Skeletal muscle satellite cell (primary cell): ENCODE measurements around the gene MTG2.

Experiments used
- H3K27me3 ChIP-seq: 2 replicates; pipeline ENCODE4 v1.7.0; 2013; ENCODE audit warnings: low read length; ENCODE audit not compliant: control insufficient read depth, insufficient read depth
- H3K36me3 ChIP-seq: 2 replicates; pipeline ENCODE4 v1.7.0; 2013; ENCODE audit warnings: mild to moderate bottlenecking, control low read depth, low read length; ENCODE audit not compliant: insufficient read depth
- H3K4me1 ChIP-seq: 2 replicates; pipeline ENCODE4 v1.7.0; 2013; ENCODE audit warnings: low read length; ENCODE audit not compliant: control insufficient read depth, insufficient read depth
- H3K4me2 ChIP-seq: 2 replicates; pipeline ENCODE4 v1.7.0; 2013; ENCODE audit warnings: mild to moderate bottlenecking, low read length
- H3K4me3 ChIP-seq: 2 replicates; pipeline ENCODE4 v1.7.0; 2013; ENCODE audit warnings: low read length
- H3K9ac ChIP-seq: 2 replicates; pipeline ENCODE4 v1.7.0; 2013; ENCODE audit warnings: mild to moderate bottlenecking, low read depth, low read length, moderate library complexity
- H3K9me3 ChIP-seq: replicated peaks from 2 replicates; pipeline ENCODE4 v1.7.0; 2013; ENCODE audit warnings: mild to moderate bottlenecking, control low read depth, low read length

The MTG2 gene

GRCh38 chr20:62229667-62230066 lies 46.8 kb downstream of the MTG2 start:
- Histone ChIP-seq H3K4me3 (no peak overlapping the region), H3K9ac (no peak overlapping the region), H3K27me3 (peaks cover 69% of the 10 kb centered on the region), H3K9me3 (no peaks in the 10 kb centered on the region), H3K4me2 (no peak overlapping the region), H3K36me3 (no peaks in the 10 kb centered on the region), H3K4me1 (no peaks in the 10 kb centered on the region)

- Histone ChIP-seq H3K27me3 (peaks cover 68% of the 10 kb centered on the region), H3K4me2 (no peak overlapping the region), H3K4me3 (no peak overlapping the region), H3K4me1 (no peaks in the 10 kb centered on the region), H3K9ac (no peak overlapping the region), H3K36me3 (no peaks in the 10 kb centered on the region), H3K9me3 (no peaks in the 10 kb centered on the region)
Observed at GRCh38 chr20:62230276-62230675, 47.4 kb downstream of the MTG2 start.

- no peaks in the 10 kb centered on the region for H3K4me1 ChIP-seq
- no peaks in the 10 kb centered on the region for H3K9me3 ChIP-seq
- no peak overlapping the region for H3K4me3 ChIP-seq
- no peaks in the 10 kb centered on the region for H3K36me3 ChIP-seq
- no peak overlapping the region for H3K9ac ChIP-seq
- peaks cover 68% of the 10 kb centered on the region for H3K27me3 ChIP-seq
- H3K4me2 ChIP-seq: no peak overlapping the region
Observed at GRCh38 chr20:62230696-62231095, 47.9 kb downstream of the MTG2 start.

GRCh38 chr20:62231292-62231691 lies 48.5 kb downstream of the MTG2 start:
- no peaks in the 10 kb centered on the region for H3K9me3 ChIP-seq
- H3K4me3 ChIP-seq: no peak overlapping the region
- peaks cover 66% of the 10 kb centered on the region for H3K27me3 ChIP-seq
- no peaks in the 10 kb centered on the region for H3K36me3 ChIP-seq
- H3K4me1 ChIP-seq: no peaks in the 10 kb centered on the region
- H3K4me2 ChIP-seq: no peak overlapping the region
- no peak overlapping the region for H3K9ac ChIP-seq

GRCh38 chr20:62232194-62232593 lies 49.4 kb downstream of the MTG2 start:
- H3K9me3 ChIP-seq: no peaks in the 10 kb centered on the region
- no peak overlapping the region for H3K4me2 ChIP-seq
- H3K4me1 ChIP-seq: no peaks in the 10 kb centered on the region
- no peaks in the 10 kb centered on the region for H3K36me3 ChIP-seq
- H3K9ac ChIP-seq: no peak overlapping the region
- no peak overlapping the region for H3K4me3 ChIP-seq
- H3K27me3 ChIP-seq: peaks cover 58% of the 10 kb centered on the region

GRCh38 chr20:62232770-62233645 lies 50.2 kb downstream of the MTG2 start:
- no peaks in the 10 kb centered on the region for H3K9me3 ChIP-seq
- no peak overlapping the region for H3K4me3 ChIP-seq
- H3K4me1 ChIP-seq: no peaks in the 10 kb centered on the region
- H3K27me3 ChIP-seq: peaks cover 49% of the 10 kb centered on the region
- no peak overlapping the region for H3K9ac ChIP-seq
- no peak overlapping the region for H3K4me2 ChIP-seq
- no peaks in the 10 kb centered on the region for H3K36me3 ChIP-seq

GRCh38 chr20:62233684-62234083 lies 50.9 kb downstream of the MTG2 start:
- no peak overlapping the region for H3K4me2 ChIP-seq

GRCh38 chr20:62234339-62234738 lies 51.5 kb downstream of the MTG2 start:
- Histone ChIP-seq H3K9ac (no peak overlapping the region), H3K27me3 (peaks cover 46% of the 10 kb centered on the region), H3K4me2 (no peak overlapping the region), H3K36me3 (no peaks in the 10 kb centered on the region), H3K4me3 (no peak overlapping the region), H3K9me3 (no peaks in the 10 kb centered on the region), H3K4me1 (peaks cover 2% of the 10 kb centered on the region)

More at GRCh38 chr20:62233684-62234083, 50.9 kb downstream of the MTG2 start:
- no peak overlapping the region for H3K4me3 ChIP-seq
- no peaks in the 10 kb centered on the region for H3K9me3 ChIP-seq
- no peaks in the 10 kb centered on the region for H3K4me1 ChIP-seq
- peaks cover 46% of the 10 kb centered on the region for H3K27me3 ChIP-seq
- no peak overlapping the region for H3K9ac ChIP-seq
- no peaks in the 10 kb centered on the region for H3K36me3 ChIP-seq

- Histone ChIP-seq H3K4me1 (peaks cover 4% of the 10 kb centered on the region), H3K4me3 (no peak overlapping the region), H3K27me3 (peaks cover 46% of the 10 kb centered on the region), H3K9me3 (no peaks in the 10 kb centered on the region), H3K9ac (no peak overlapping the region), H3K36me3 (no peaks in the 10 kb centered on the region), H3K4me2 (no peak overlapping the region)
Observed at GRCh38 chr20:62235001-62235776, 52.4 kb downstream of the MTG2 start.

GRCh38 chr20:62235777-62236157 lies 52.9 kb downstream of the MTG2 start:
- Histone ChIP-seq H3K4me3 (no peak overlapping the region), H3K4me1 (peaks cover 4% of the 10 kb centered on the region), H3K4me2 (no peak overlapping the region), H3K9ac (no peak overlapping the region), H3K36me3 (no peaks in the 10 kb centered on the region), H3K9me3 (no peaks in the 10 kb centered on the region), H3K27me3 (peaks cover 46% of the 10 kb centered on the region)

- H3K9me3 ChIP-seq: no peaks in the 10 kb centered on the region
- no peak overlapping the region for H3K4me3 ChIP-seq
Observed at GRCh38 chr20:62236200-62236599, 53.4 kb downstream of the MTG2 start.

More at GRCh38 chr20:62236200-62236599, 53.4 kb downstream of the MTG2 start:
- no peak overlapping the region for H3K4me2 ChIP-seq
- H3K9ac ChIP-seq: no peak overlapping the region
- peaks cover 4% of the 10 kb centered on the region for H3K4me1 ChIP-seq
- H3K36me3 ChIP-seq: no peaks in the 10 kb centered on the region
- peaks cover 42% of the 10 kb centered on the region for H3K27me3 ChIP-seq
